H7 (cell line): ENCODE data around the gene OSBPL8. TPM values are rescaled to one million over a fixed set of nuclear protein-coding genes. Genes with fewer than 3 reads are reported as not detected.
"Not testable (repeated sequence)": the region's sequence is repeated elsewhere in the genome, so short reads cannot be mapped to it uniquely, and the experiment has no call there.

Experiments
- DNase-seq: peaks from one replicate; pipeline ENCODE4 v3.0.0; 2012
- H3K27me3 ChIP-seq: 2 replicates; pipeline ENCODE4 v1.6.0; 2011; ENCODE audit warnings: mild to moderate bottlenecking, low read length; ENCODE audit not compliant: control insufficient read depth, insufficient read depth
- H3K36me3 ChIP-seq: replicated peaks from 2 replicates; pipeline ENCODE4 v1.5.1; 2011; ENCODE audit warnings: low read length; ENCODE audit not compliant: control insufficient read depth, insufficient read depth
- H3K4me3 ChIP-seq: 2 replicates; pipeline ENCODE4 v1.5.1; 2011; ENCODE audit warnings: low read depth, mild to moderate bottlenecking, control low read depth, low read length, moderate library complexity; ENCODE audit not compliant: insufficient read depth
- total RNA-seq: library from RNA; depleted of rRNA; stranded (reverse); fragments of >200 nt; shearing (Covaris generic); gene quantifications from 2 replicates; pipeline ENCODE4 v1.2.3, GENCODE V29; 2014

OSBPL8 gene
- total RNA-seq, 1 experiment from 2014 or later, result 32.5 TPM

DNA sequence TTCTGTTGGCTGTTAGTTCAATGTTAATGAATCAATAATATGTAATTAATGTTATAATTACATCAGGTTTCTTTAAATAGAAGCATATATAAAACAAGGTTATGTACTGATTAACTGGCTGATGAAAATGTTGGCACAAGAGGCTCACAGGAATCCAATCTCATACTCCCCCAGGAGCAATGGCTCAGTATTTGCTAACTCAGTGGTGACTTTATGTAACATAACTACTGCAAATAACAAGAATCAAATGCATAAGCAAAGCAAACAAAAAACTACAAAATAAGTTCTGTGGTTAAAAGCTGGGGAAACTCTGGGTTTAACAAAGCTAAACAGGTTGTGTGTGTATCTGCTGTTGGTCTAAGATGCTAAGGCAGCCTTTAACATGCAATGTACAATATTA, 183.6 kb downstream of the OSBPL8 start:
- no peaks in the 10 kb centered on the region for H3K27me3 ChIP-seq
- DNase-seq, result no peak
- H3K4me3 ChIP-seq, result no peak overlapping the region
- no peaks in the 10 kb centered on the region; the same call in none of the 2 replicates for H3K36me3 ChIP-seq

DNA sequence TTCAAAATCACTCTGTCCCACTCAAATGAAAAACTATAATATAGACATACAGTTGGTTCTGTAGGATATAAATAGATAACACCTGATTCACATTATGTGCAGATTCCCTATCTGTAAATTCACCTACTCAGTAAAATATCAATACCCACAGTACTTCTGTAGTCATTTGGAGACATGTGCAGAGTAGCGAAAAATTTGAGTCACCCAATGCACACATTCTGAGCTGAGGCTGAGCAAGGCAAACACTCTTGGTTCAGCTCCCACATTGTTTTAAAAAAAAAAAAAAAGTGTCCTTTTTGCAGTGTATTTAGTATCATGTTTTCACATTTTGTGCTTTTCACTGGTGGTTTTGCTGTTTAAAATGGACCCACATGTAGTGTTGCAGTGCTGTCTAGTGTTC, 184.1 kb downstream of the OSBPL8 start:
- DNase-seq, result no peak
- no peaks in the 10 kb centered on the region for H3K27me3 ChIP-seq

DNA sequence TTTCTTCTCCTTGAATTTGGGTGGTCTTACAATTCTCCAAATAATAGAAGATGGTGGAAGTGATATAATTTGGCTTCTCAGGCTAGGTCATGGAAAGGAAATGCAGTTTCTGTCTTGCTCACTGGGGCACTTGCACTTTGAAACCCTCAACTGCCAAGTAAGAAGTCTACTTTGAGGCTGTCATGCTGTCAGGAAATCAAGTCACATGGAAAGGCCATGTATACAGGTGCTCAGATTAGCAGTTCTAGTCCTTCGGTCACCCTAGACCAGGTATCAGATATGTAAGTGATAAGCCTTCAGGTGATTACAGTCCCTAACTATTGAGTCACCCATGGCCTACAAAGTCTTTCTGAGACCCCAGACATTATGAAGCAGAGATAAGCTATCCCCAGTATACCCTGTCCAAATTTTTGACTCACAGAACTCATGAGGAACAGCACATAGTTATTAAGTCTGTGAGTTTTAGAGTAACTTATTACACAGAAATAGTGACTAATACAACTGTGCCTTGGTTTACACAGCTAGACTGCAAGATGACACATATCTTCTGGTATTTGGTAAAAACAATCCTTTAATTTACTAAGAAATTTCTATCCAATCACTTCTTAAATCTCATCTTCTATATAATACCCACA, 185.1 kb downstream of the OSBPL8 start:
- no peak overlapping the region for H3K4me3 ChIP-seq
- no peaks in the 10 kb centered on the region for H3K27me3 ChIP-seq
- DNase-seq, result no peak
- no peaks in the 10 kb centered on the region; the same call in none of the 2 replicates for H3K36me3 ChIP-seq

More for the DNA sequence above, 184.1 kb downstream of the OSBPL8 start:
- Histone ChIP-seq H3K4me3 (no peak overlapping the region), H3K36me3 (no peaks in the 10 kb centered on the region; the same call in none of the 2 replicates)

GRCh38 chr12:76368230-76368629, 191.3 kb downstream of the OSBPL8 start:
- H3K36me3 ChIP-seq, result peaks cover 2% of the 10 kb centered on the region
- no peak for DNase-seq
- H3K27me3 ChIP-seq, result no peaks in the 10 kb centered on the region
- H3K4me3 ChIP-seq, result no peak overlapping the region

DNA sequence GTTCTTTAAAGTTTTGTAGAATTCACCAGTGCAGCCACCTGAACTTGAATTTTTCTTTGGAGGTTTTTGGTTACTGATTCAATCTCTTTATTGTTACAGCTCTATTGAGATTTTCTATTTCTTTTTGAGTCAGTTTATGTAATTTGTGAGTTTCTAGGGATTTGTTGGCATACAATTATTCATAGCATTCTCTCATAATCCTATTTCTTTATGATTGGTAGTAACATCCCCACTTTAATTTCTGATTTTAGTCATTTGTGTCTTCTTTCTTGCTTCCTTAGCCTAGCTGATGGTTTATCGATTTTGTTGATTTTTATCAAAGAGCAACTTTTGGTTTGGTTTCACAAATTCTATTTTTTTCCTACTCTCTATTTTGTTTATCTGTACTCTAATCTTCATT, 193.4 kb downstream of the OSBPL8 start:
- peaks cover 2% of the 10 kb centered on the region for H3K36me3 ChIP-seq

DNA sequence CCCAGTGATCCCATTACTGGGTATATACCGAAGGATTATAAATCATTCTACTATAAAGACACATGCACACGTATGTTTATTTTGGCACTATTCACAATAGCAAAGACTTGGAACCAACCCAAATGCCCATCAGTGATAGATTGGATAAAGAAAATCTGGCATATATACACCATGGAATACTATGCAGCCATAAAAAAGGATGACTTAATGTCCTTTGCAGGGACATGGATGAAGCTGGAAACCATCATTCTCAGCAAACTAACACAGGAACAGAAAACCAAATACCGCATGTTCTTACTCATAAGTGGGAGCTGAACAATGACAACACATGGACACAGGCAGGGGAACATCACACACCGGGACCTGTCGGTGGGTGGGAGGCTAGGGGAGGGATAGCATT, 195.4 kb downstream of the OSBPL8 start:
- H3K4me3 ChIP-seq, DNase-seq: not testable (repeated sequence)

More for the DNA sequence above, 193.4 kb downstream of the OSBPL8 start:
- H3K4me3 ChIP-seq, result no peak overlapping the region
- no peak for DNase-seq
- H3K27me3 ChIP-seq, result no peaks in the 10 kb centered on the region

DNA sequence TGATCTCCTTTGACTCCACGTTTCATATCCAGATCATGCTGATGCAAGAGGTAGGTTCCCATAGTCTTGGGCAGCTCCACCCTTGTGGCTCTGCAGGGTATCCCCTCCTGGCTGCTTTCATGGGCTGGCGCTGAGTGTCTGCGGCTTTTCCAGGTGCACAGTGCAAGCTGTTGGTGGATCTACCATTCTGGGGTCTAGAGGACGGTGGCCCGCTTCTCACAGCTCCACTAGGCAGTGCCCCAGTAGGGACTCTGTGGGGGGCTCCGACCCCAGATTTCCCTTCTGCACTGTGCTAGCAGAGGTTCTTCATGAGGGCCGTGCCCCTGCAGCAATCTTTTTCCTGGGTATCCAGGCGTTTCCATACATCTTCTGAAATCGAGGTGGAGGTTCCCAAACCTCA, 199.3 kb downstream of the OSBPL8 start:
- no peak overlapping the region for H3K4me3 ChIP-seq
- no peaks in the 10 kb centered on the region; the same call in 1 of the 2 replicates for H3K36me3 ChIP-seq
- H3K27me3 ChIP-seq, result no peaks in the 10 kb centered on the region
- no peak for DNase-seq

More for the DNA sequence above, 195.4 kb downstream of the OSBPL8 start:
- not testable (repeated sequence) for H3K36me3 ChIP-seq, H3K27me3 ChIP-seq

GRCh38 chr12:76356071-76356470, 203.5 kb downstream of the OSBPL8 start:
- no peaks in the 10 kb centered on the region; the same call in 1 of the 2 replicates for H3K36me3 ChIP-seq
- no peak overlapping the region for H3K4me3 ChIP-seq
- DNase-seq, result no peak
- no peaks in the 10 kb centered on the region for H3K27me3 ChIP-seq

- Histone ChIP-seq H3K4me3 (peak within 1 kb of the TSS; percentile 78), H3K27me3 (no peaks in the 10 kb centered on the region), H3K36me3 (no peaks in the 10 kb centered on the region)
- peak; percentile 88 for DNase-seq
Measured at GRCh38 chr12:76348079-76348901, 211.3 kb downstream of the OSBPL8 start, which contains the start of gene BBS10. BBS10 (minus strand) TSS chr12:76348415; CDS start chr12:76348358, 57 bp downstream.

- H3K4me3 ChIP-seq, result no peak overlapping the region
- DNase-seq, result no peak
- no peaks in the 10 kb centered on the region for H3K27me3 ChIP-seq
- no peaks in the 10 kb centered on the region for H3K36me3 ChIP-seq
Measured at GRCh38 chr12:76346798-76347420, 212.7 kb downstream of the OSBPL8 start.

DNA sequence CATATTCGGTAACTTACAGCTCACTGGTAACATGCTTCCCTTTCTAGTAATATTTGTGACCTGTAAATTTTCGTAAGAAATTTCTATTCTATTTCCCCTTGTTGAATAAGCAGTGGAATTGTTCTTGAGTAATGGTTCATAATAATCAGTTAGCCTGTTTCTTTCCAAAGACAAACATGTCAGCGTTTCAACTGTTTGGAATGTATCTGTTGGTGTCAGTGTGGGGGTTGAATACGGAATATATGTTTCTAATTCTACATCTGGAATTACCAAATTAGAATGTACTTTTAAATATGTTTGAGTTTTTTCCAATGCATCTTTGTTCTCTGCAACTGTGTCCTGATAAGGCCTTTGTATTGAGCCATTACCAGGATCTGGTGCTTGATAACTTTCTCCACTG, 213.3 kb downstream of the OSBPL8 start:
- Histone ChIP-seq H3K27me3 (no peaks in the 10 kb centered on the region), H3K4me3 (no peak overlapping the region), H3K36me3 (no peaks in the 10 kb centered on the region)
- DNase-seq, result no peak

DNA sequence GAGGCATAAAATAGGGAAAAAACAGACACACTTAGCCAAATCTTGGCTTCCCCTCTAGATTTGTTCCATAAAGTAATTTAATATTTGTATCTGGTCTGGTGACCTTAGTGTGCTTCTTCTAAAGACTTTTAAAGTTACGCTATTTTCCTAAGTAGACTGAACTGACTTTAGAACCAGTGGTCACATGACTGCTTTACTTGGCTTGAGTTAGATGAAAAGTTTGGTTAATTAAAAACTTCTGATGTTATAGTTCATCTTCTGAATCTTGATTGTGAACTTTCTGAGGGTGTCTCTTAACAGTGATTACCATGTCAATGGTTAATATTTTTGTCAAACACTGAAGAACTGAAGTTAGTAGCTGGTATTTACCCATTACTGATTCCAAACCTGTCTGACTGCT, 214.0 kb downstream of the OSBPL8 start:
- Histone ChIP-seq H3K4me3 (no peak overlapping the region), H3K27me3 (no peaks in the 10 kb centered on the region)

DNA sequence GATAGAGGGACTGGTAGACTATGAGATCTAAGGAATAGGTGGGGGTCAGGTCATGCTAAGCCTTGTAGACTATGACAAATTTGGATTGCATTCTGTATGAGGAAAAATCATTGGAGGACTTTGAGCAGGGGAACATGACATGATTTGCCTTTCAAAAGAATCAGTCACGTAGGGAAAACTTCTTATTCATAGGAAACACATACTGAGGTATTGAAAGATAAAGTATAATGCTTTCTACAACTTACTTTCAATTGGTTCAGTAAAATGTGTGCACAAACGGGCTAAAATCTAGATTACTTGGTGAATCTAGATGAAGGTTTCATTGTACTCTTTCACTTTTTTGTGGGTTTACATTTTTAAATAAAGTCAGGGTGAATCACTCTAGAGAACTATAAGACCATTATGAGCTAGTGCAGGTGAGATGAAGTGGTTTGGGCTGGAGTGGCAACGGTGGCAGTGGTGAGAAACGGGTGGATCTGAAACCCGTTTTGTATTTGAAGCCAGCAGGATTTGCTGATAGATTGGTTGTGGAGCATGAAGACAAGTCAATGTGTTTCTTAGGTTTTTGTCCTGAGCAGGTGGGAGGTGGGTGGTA, 218.0 kb downstream of the OSBPL8 start:
- Histone ChIP-seq H3K27me3 (no peaks in the 10 kb centered on the region), H3K36me3 (no peaks in the 10 kb centered on the region), H3K4me3 (no peak overlapping the region)
- no peak for DNase-seq

More for the DNA sequence above, 214.0 kb downstream of the OSBPL8 start:
- no peaks in the 10 kb centered on the region for H3K36me3 ChIP-seq
- no peak for DNase-seq

- Histone ChIP-seq H3K36me3 (no peaks in the 10 kb centered on the region), H3K4me3 (no peak overlapping the region), H3K27me3 (no peaks in the 10 kb centered on the region)
- DNase-seq, result no peak
Measured at GRCh38 chr12:76340680-76341435, 218.7 kb downstream of the OSBPL8 start.
